DND-41 (cell line): ENCODE results near the gene SUCO.
"Not testable (repeated sequence)": the region's sequence is repeated elsewhere in the genome, so short reads cannot be mapped to it uniquely, and the experiment has no call there.

Source experiments
- ATAC-seq: fragments of 200-7000 bp; cut with Tn5 transposase; 3 replicates; pipeline ENCODE4 v1.9.1; 2021; ENCODE audit warnings: low read depth; ENCODE audit not compliant: insufficient read depth
- DNase-seq: peaks from one replicate; pipeline ENCODE4 v3.0.0-alpha.2; 2020
- H2AFZ ChIP-seq: 2 replicates; pipeline ENCODE4 v1.6.0; 2012; ENCODE audit warnings: low read depth, low read length
- H3K27ac ChIP-seq: 2 replicates; pipeline ENCODE4 v1.5.1; 2012; ENCODE audit warnings: low read length, inconsistent platforms
- H3K27me3 ChIP-seq: fragments of 200-600 bp; sonication (generic); 2 replicates; pipeline ENCODE4 v1.6.0; 2012; ENCODE audit warnings: low read length, mild to moderate bottlenecking, inconsistent platforms; ENCODE audit not compliant: insufficient read depth, poor library complexity
- H3K36me3 ChIP-seq: 2 replicates; pipeline ENCODE4 v1.5.1; 2012; ENCODE audit warnings: low read length, inconsistent platforms; ENCODE audit not compliant: insufficient read depth
- H3K4me1 ChIP-seq: 2 replicates; pipeline ENCODE4 v1.5.1; 2012; ENCODE audit warnings: mild to moderate bottlenecking, low read length; ENCODE audit not compliant: insufficient read depth
- H3K4me2 ChIP-seq: 2 replicates; pipeline ENCODE4 v1.6.0; 2012; ENCODE audit warnings: mild to moderate bottlenecking, moderate library complexity, low read length, inconsistent platforms; ENCODE audit not compliant: insufficient read depth
- H3K4me3 ChIP-seq, 2 experiments: fragments of 200-600 bp in 1 of 2; shearing (Covaris generic) in 1 of 2; 2 replicates each; pipeline ENCODE4 v1.5.1; 2012 to 2016; ENCODE audit warnings: inconsistent platforms in 2 of 2, low read length in 2 of 2, mild to moderate bottlenecking in 2 of 2, low read depth in 1 of 2, moderate library complexity in 1 of 2
- H3K79me2 ChIP-seq: 2 replicates; pipeline ENCODE4 v1.6.0; 2012; ENCODE audit warnings: low read length, inconsistent platforms; ENCODE audit not compliant: insufficient read depth
- H3K9ac ChIP-seq: 2 replicates; pipeline ENCODE4 v1.6.0; 2012; ENCODE audit warnings: low read depth, mild to moderate bottlenecking, inconsistent platforms, low read length, moderate library complexity
- H3K9me3 ChIP-seq: 2 replicates; pipeline ENCODE4 v1.5.1; 2012; ENCODE audit warnings: low read length, moderate library complexity, mild to moderate bottlenecking, inconsistent platforms; ENCODE audit not compliant: insufficient read depth, severe bottlenecking
- H4K20me1 ChIP-seq: 2 replicates; pipeline ENCODE4 v1.6.0; 2012; ENCODE audit warnings: low read length; ENCODE audit not compliant: insufficient read depth
- CTCF ChIP-seq: IDR thresholded peaks from 2 replicates; pipeline ENCODE4 v1.5.1; 2012; ENCODE audit warnings: borderline replicate concordance, low read length, moderate library complexity, mild to moderate bottlenecking; ENCODE audit not compliant: poor library complexity, severe bottlenecking; ENCODE audit errors: extremely low read depth
- EZH2 ChIP-seq: IDR thresholded peaks from 3 replicates; pipeline ENCODE4 v1.6.1; 2012; ENCODE audit warnings: borderline replicate concordance, low read depth, mild to moderate bottlenecking, moderate library complexity, low read length, inconsistent platforms; ENCODE audit not compliant: severe bottlenecking

Gene SUCO

GRCh38 chr1:172616195-172616594 is 83.2 kb downstream of the SUCO start:
- Histone ChIP-seq H3K9ac (no peak overlapping the region), H3K79me2 (no peaks in the 10 kb centered on the region), H3K4me1 (no peaks in the 10 kb centered on the region), H4K20me1 (no peaks in the 10 kb centered on the region), H3K27ac (no peak overlapping the region), H3K27me3 (no peaks in the 10 kb centered on the region), H3K4me2 (no peak overlapping the region), H3K36me3 (no peaks in the 10 kb centered on the region), H2AFZ (no peak overlapping the region), H3K4me3 (no peak overlapping the region), H3K9me3 (peaks cover 17% of the 10 kb centered on the region)
- DNase-seq = no peak
- TF ChIP-seq EZH2 = no peak
- no peak for TF ChIP-seq CTCF
- ATAC-seq = no peak

GRCh38 chr1:172616636-172617035 is 83.7 kb downstream of the SUCO start:
- no peak overlapping the region for H2AFZ ChIP-seq
- H3K9me3 ChIP-seq = peaks cover 17% of the 10 kb centered on the region
- H3K79me2 ChIP-seq = no peaks in the 10 kb centered on the region
- H3K4me2 ChIP-seq = no peak overlapping the region
- DNase-seq (no peak), ATAC-seq (no peak)
- H3K36me3 ChIP-seq = no peaks in the 10 kb centered on the region
- no peak overlapping the region for H3K27ac ChIP-seq
- H3K4me1 ChIP-seq = no peaks in the 10 kb centered on the region
- H3K27me3 ChIP-seq = no peaks in the 10 kb centered on the region
- TF ChIP-seq CTCF = no peak
- TF ChIP-seq EZH2 = no peak
- no peak overlapping the region for H3K4me3 ChIP-seq
- no peak overlapping the region for H3K9ac ChIP-seq
- H4K20me1 ChIP-seq = no peaks in the 10 kb centered on the region

- not testable (repeated sequence) for H3K27me3 ChIP-seq, H2AFZ ChIP-seq, H3K4me2 ChIP-seq, H3K4me1 ChIP-seq, ATAC-seq, H3K36me3 ChIP-seq, DNase-seq, H3K27ac ChIP-seq, H4K20me1 ChIP-seq, H3K4me3 ChIP-seq, H3K9ac ChIP-seq, H3K79me2 ChIP-seq
- peaks cover 19% of the 10 kb centered on the region for H3K9me3 ChIP-seq
These were observed 87.7 kb downstream of the SUCO start for GRCh38 chr1:172620603-172621002.

GRCh38 chr1:172622541-172622940 is 89.6 kb downstream of the SUCO start:
- Histone ChIP-seq H3K79me2 (no peaks in the 10 kb centered on the region), H2AFZ (no peak overlapping the region), H3K4me3 (no peak overlapping the region), H3K36me3 (no peaks in the 10 kb centered on the region), H3K9me3 (peaks cover 8% of the 10 kb centered on the region), H4K20me1 (no peaks in the 10 kb centered on the region), H3K27ac (no peak overlapping the region), H3K9ac (no peak overlapping the region), H3K27me3 (no peaks in the 10 kb centered on the region), H3K4me2 (no peak overlapping the region), H3K4me1 (peaks cover 2% of the 10 kb centered on the region; the same call in 1 of the 2 replicates)
- no peak for ATAC-seq
- DNase-seq = no peak
- TF ChIP-seq EZH2 = no peak
- TF ChIP-seq CTCF = no peak
